HCT116 (cell line): ENCODE data around the gene CRIP2. TPM values are rescaled to one million over a fixed set of nuclear protein-coding genes. Genes with fewer than 3 reads are reported as not detected.

ENCODE experiments used
- ATAC-seq: fragments of 200-7000 bp; cut with Tn5 transposase; 2 replicates; pipeline ENCODE4 v1.9.1; 2020; ENCODE audit warnings: mild to moderate bottlenecking, moderate library complexity
- BruUV-seq: library from RNA; stranded (reverse); fragments of 400-500 nt; replicated peaks from 2 replicates; lab custom pipeline; 2021; lab: Mats Ljungman, UMichigan
- CTCF ChIA-PET: fragments of 300-600 bp; sonication (Branson Sonifier 250); formaldehyde crosslinking; loops from one replicate; lab custom pipeline; 2021; ENCODE audit warnings: antibody characterized with exemption; lab: Charles Lee
- POLR2A ChIA-PET: fragments of 300-600, 350-600 bp; sonication (Branson Sonifier 250); formaldehyde crosslinking; loops from one replicate; lab custom pipeline; 2021; ENCODE audit warnings: antibody characterized with exemption; lab: Charles Lee
- RAD21 ChIA-PET, 2 experiments: fragments of 300-600 bp; sonication (Branson Sonifier 250); formaldehyde crosslinking; loops; one replicate each; lab custom pipeline; 2023; ENCODE audit warnings: low total read pairs in 2 of 2; ENCODE audit not compliant: uncharacterized antibody in 2 of 2, unreplicated experiment in 2 of 2, low non-redundant PET in 1 of 2; lab: Charles Lee
- DNase-seq: peaks from one replicate; pipeline ENCODE4 v3.0.0-alpha.2; 2010; ENCODE audit warnings: low read depth, low spot score
- H2AFZ ChIP-seq: fragments of 200-600 bp; shearing (Covaris generic), sonication (generic); 2 replicates; pipeline ENCODE4 v1.6.1; 2017; ENCODE audit warnings: low read depth, mixed run types, mixed read lengths, antibody characterized with exemption, low read length; ENCODE audit not compliant: poor library complexity, severe bottlenecking
- H3K27ac ChIP-seq: 2 replicates; pipeline ENCODE4 v1.5.1; 2012; ENCODE audit warnings: low read depth, low read length
- H3K27me3 ChIP-seq: fragments of 200-600 bp; sonication (generic); 2 replicates; pipeline ENCODE4 v1.6.1; 2016; ENCODE audit warnings: mixed run types, low read length, mixed read lengths; ENCODE audit not compliant: insufficient read depth
- H3K36me3 ChIP-seq, 2 experiments: fragments of 200-500 bp in 1 of 2; fragments of 200-600 bp in 1 of 2; sonication (Bioruptor generic) in 1 of 2; sonication (generic) in 1 of 2; 2 replicates each; pipeline versions ENCODE4 v1.5.1 to v1.6.1; 2014 to 2016; ENCODE audit warnings: low read length in 2 of 2, inconsistent platforms in 1 of 2, mixed read lengths in 1 of 2, mixed run types in 1 of 2; ENCODE audit not compliant: insufficient read depth in 2 of 2, control insufficient read depth in 1 of 2
- H3K4me1 ChIP-seq, 2 experiments: fragments of 200-600 bp in 1 of 2; sonication (generic) in 1 of 2; 2 replicates each; pipeline versions ENCODE4 v1.5.1 to v1.6.1; 2012 to 2017; ENCODE audit warnings: low read length in 2 of 2, inconsistent platforms in 1 of 2, mild to moderate bottlenecking in 1 of 2, mixed read lengths in 1 of 2, mixed run types in 1 of 2, moderate library complexity in 1 of 2; ENCODE audit not compliant: insufficient read depth in 2 of 2, control insufficient read depth in 1 of 2
- H3K4me2 ChIP-seq: fragments of 200-600 bp; sonication (generic); 2 replicates; pipeline ENCODE4 v1.6.1; 2017; ENCODE audit warnings: mixed run types, low read length, mixed read lengths
- H3K4me3 ChIP-seq, 2 experiments: fragments of 200-600 bp in 1 of 2; sonication (generic) in 1 of 2; replicated peaks in 1 of 2; 2 replicates each; pipeline ENCODE4 v1.5.1; 2011 to 2016; ENCODE audit warnings: low read length in 2 of 2, control low read depth in 1 of 2, low read depth in 1 of 2, mild to moderate bottlenecking in 1 of 2, mixed read lengths in 1 of 2, mixed run types in 1 of 2
- H3K79me2 ChIP-seq: fragments of 200-600 bp; sonication (generic); 2 replicates; pipeline ENCODE4 v1.6.1; 2017; ENCODE audit warnings: mild to moderate bottlenecking, mixed run types, low read length, moderate library complexity, mixed read lengths; ENCODE audit not compliant: insufficient read depth
- H3K9ac ChIP-seq: fragments of 200-600 bp; sonication (generic); 2 replicates; pipeline ENCODE4 v1.6.1; 2016; ENCODE audit warnings: low read length, mixed read lengths
- H3K9me2 ChIP-seq: fragments of 200-600 bp; sonication (generic), shearing (Covaris generic); 2 replicates; pipeline ENCODE4 v1.6.1; 2017; ENCODE audit warnings: mixed run types, mild to moderate bottlenecking, moderate library complexity; ENCODE audit not compliant: insufficient read depth
- H3K9me3 ChIP-seq, 2 experiments: fragments of 200-500 bp in 1 of 2; fragments of 200-600 bp in 1 of 2; sonication (Bioruptor generic) in 1 of 2; sonication (generic) in 1 of 2; 2 replicates each; pipeline ENCODE4 v1.6.1; 2014 to 2017; ENCODE audit warnings: low read length in 2 of 2, mixed read lengths in 2 of 2, inconsistent platforms in 1 of 2, low read depth in 1 of 2, mild to moderate bottlenecking in 1 of 2, mixed run types in 1 of 2, moderate library complexity in 1 of 2; ENCODE audit not compliant: control insufficient read depth in 1 of 2, insufficient read depth in 1 of 2
- H4K20me1 ChIP-seq: fragments of 200-600 bp; sonication (generic), shearing (Covaris generic); 2 replicates; pipeline ENCODE4 v1.6.1; 2017; ENCODE audit warnings: mixed run types, mild to moderate bottlenecking, moderate library complexity; ENCODE audit not compliant: insufficient read depth
- CBX3 ChIP-seq: IDR thresholded peaks from 2 replicates; pipeline ENCODE4 v1.6.1; 2012; ENCODE audit warnings: low read depth
- CTCF ChIP-seq, 3 experiments: fragments of 200-600 bp in 1 of 3; sonication (generic) in 1 of 3; IDR thresholded peaks in 2 of 3; conservative IDR thresholded peaks in 1 of 3; 2 replicates each; pipeline ENCODE4 v1.5.1; 2012 to 2017; ENCODE audit warnings: low read depth in 2 of 3, low read length in 2 of 3, antibody characterized with exemption in 1 of 3, borderline replicate concordance in 1 of 3, control low read depth in 1 of 3, mild to moderate bottlenecking in 1 of 3, mixed read lengths in 1 of 3, mixed run types in 1 of 3, moderate library complexity in 1 of 3; ENCODE audit not compliant: insufficient read depth in 1 of 3
- EZH2 ChIP-seq: fragments of 200-600 bp; sonication (generic); IDR thresholded peaks from 2 replicates; pipeline ENCODE4 v1.6.1; 2017; ENCODE audit warnings: antibody characterized with exemption, mixed run types
- EZH2phosphoT487 ChIP-seq: fragments of 200-600 bp; IDR thresholded peaks from 2 replicates; pipeline ENCODE4 v1.6.1; 2018; ENCODE audit warnings: antibody characterized with exemption, borderline replicate concordance
- MAX ChIP-seq: IDR thresholded peaks from 2 replicates; pipeline ENCODE4 v1.6.1; 2012
- POLR2A ChIP-seq: IDR thresholded peaks from 2 replicates; pipeline ENCODE4 v1.7.0; 2011; ENCODE audit warnings: borderline replicate concordance; ENCODE audit not compliant: insufficient read depth, insufficient read length; ENCODE audit errors: extremely low read depth
- POLR2AphosphoS5 ChIP-seq: IDR thresholded peaks from 2 replicates; pipeline ENCODE4 v1.6.1; 2011; ENCODE audit warnings: mild to moderate bottlenecking, low read depth, low read length, moderate library complexity
- SIN3A ChIP-seq: IDR thresholded peaks from 2 replicates; pipeline ENCODE4 v1.6.1; 2012; ENCODE audit warnings: low read depth
- SRF ChIP-seq: IDR thresholded peaks from 2 replicates; pipeline ENCODE4 v1.6.1; 2012; ENCODE audit warnings: low read depth
- intact Hi-C: fragments of 100-400 bp; cut with micrococcal nuclease; formaldehyde crosslinking; loops from 2 replicates; pipeline ENCODE4 v1.10.0; 2022
- total RNA-seq: library from RNA; stranded (reverse); gene quantifications from one replicate; pipeline ENCODE4 v1.2.1, GENCODE V29; 2021; ENCODE audit not compliant: unreplicated experiment

CRIP2 gene
- total RNA-seq, 1 experiment from 2014 or later = 31.1 TPM

- H3K36me3 ChIP-seq = no peaks in the 10 kb centered on the region
- POLR2A ChIA-PET = interaction anchor here (2.2 kb wide), 1 partner anchor 9 kb away, joined by 29 read pairs; the partner anchor contains the start of gene TEDC1
- BruUV-seq = no TSS peak
- CTCF ChIA-PET = interaction anchor here (0.6 to 2.4 kb wide), 6 partner anchors 8 to 112 kb away, joined by 3 to 73 read pairs (median 18); no protein-coding TSS in a partner anchor
- H2AFZ ChIP-seq = no peak overlapping the region
- no peaks in the 10 kb centered on the region for H3K9me2 ChIP-seq
- peak overlapping the region; percentile 54 to 77 for H3K4me3 ChIP-seq
- peak; percentile 46; the same call in 1 of the 2 replicates for TF ChIP-seq POLR2AphosphoS5
- TF ChIP-seq CBX3 = no peak
- DNase-seq (peak; percentile 95), ATAC-seq (peak; percentile 57)
- intact Hi-C loops = loop anchor here (1.0 kb wide), 1 partner anchor 7 kb away; no protein-coding TSS in a partner anchor
- H4K20me1 ChIP-seq = no peaks in the 10 kb centered on the region
- H3K9ac ChIP-seq = peak overlapping the region; percentile 99
- RAD21 ChIA-PET = interaction anchor here in 1 of 2 experiments (1.7 to 2.0 kb wide), 2 partner anchors 8 to 46 kb away, joined by 5 to 16 read pairs; no protein-coding TSS in a partner anchor
- peaks cover 23 to 67% of the 10 kb centered on the region in 2 experiments for H3K4me1 ChIP-seq
- H3K79me2 ChIP-seq = no peaks in the 10 kb centered on the region
- H3K27me3 ChIP-seq = no peaks in the 10 kb centered on the region
- H3K4me2 ChIP-seq = peak overlapping the region; percentile 100
- H3K27ac ChIP-seq = peak overlapping the region; percentile 58
- no peaks in the 10 kb centered on the region for H3K9me3 ChIP-seq
These were observed 7.4 kb downstream of the CRIP2 start for GRCh38 chr14:105481886-105482457.

- POLR2A ChIA-PET = interaction anchor here (2.2 kb wide), 1 partner anchor 8 kb away, joined by 29 read pairs; the partner anchor contains the start of gene TEDC1
- no peak for DNase-seq
- RAD21 ChIA-PET = no interaction called here
- H3K4me1 ChIP-seq = peaks cover 23 to 72% of the 10 kb centered on the region in 2 experiments
- H3K36me3 ChIP-seq = no peaks in the 10 kb centered on the region
- intact Hi-C loops = no loop called here
- TF ChIP-seq POLR2A (no peak), SRF (no peak), SIN3A (no peak), EZH2phosphoT487 (no peak), CBX3 (no peak), MAX (no peak), CTCF (IDR thresholded peaks at IDR 0.05 in 2 of 3, conservative IDR thresholded peaks at IDR 0.05 in 1 of 3; ENCODE audit: borderline replicate concordance in 1 of 3, insufficient read depth in 1 of 3, low read depth in 2 of 3, low read length in 2 of 3) (no peak), EZH2 (no peak)
- H3K27me3 ChIP-seq = no peaks in the 10 kb centered on the region
- no peak overlapping the region for H2AFZ ChIP-seq
- no peaks in the 10 kb centered on the region for H4K20me1 ChIP-seq
- CTCF ChIA-PET = interaction anchor here (0.6 to 2.4 kb wide), 5 partner anchors 7 to 112 kb away, joined by 3 to 73 read pairs (median 19); no protein-coding TSS in a partner anchor
- ATAC-seq = no peak
- no peaks in the 10 kb centered on the region for H3K9me2 ChIP-seq
- no TSS peak for BruUV-seq
- H3K79me2 ChIP-seq = peaks cover under 1% of the 10 kb centered on the region; the same call in 1 of the 2 replicates
- no peaks in the 10 kb centered on the region for H3K9me3 ChIP-seq
- peak overlapping the region; percentile 58 for H3K27ac ChIP-seq
- peak overlapping the region; percentile 100 for H3K4me2 ChIP-seq
- peak overlapping the region in 1 of 2 experiments; percentile 77; a peak in 3 of 4 replicates for H3K4me3 ChIP-seq
- H3K9ac ChIP-seq = peak overlapping the region; percentile 99
These were observed 8.0 kb downstream of the CRIP2 start for GRCh38 chr14:105482486-105483110.
